Epithelial cell of umbilical artery (primary cell): Measurements from ENCODE around the gene NHP2. TPM values are rescaled to one million over a fixed set of nuclear protein-coding genes. Genes with fewer than 3 reads are reported as not detected.

ENCODE experiments used
- total RNA-seq: library from RNA; depleted of rRNA; stranded (reverse); fragments of >200 nt; gene quantifications from 2 replicates; pipeline ENCODE4 v1.2.3, GENCODE V29; 2014

The NHP2 gene
- total RNA-seq = 294 and 312 TPM in 2 replicates

DNA sequence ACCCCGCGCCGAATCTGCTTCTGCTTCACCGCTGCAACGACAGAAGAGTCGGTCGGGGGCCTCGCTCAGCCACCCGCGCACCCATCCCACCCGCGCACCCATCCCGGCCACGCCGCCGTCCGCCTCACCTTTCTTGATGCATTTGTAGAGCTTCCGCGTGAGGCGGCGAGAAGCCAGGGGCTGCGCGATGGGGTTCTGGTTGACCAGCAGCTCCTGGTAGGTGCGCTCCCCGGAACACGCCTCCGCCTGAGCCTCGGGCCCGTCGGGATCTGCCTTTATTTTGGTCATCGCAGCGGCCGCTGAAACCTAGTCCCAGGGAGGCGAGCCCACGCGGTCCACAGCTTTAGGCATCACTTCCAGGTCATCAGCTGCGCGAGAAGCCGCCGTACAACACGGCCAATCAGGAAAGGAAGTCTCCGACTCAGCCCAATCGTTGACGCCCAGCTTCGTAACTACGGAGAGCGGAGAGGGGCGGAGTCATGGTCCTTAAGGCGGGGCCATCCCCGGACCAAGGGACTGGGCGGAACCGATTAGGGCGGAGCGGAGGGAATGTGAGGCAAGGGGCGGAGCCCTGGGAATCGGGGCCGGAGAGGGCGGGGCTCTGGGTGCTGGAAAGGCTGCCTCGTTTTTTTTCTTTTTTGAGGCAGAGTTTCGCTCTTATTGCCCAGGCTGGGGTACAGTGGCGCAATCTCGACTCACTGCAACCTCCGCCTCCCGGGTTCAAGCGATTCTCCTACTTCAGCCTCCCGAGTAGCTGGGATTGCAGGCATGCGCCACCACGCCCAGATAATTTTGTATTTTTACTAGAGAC is at the start of gene NHP2:
NHP2 (minus strand) TSS at position 356 of the 811 bp plus-strand sequence; CDS start at position 288, 68 bp downstream.

GRCh38 chr5:178187014-178187413 is 33.3 kb upstream of the NHP2 start, which contains the start of gene GMCL2:
GMCL2 (minus strand) TSS chr5:178187371; CDS start chr5:178187299, 72 bp downstream.

DNA sequence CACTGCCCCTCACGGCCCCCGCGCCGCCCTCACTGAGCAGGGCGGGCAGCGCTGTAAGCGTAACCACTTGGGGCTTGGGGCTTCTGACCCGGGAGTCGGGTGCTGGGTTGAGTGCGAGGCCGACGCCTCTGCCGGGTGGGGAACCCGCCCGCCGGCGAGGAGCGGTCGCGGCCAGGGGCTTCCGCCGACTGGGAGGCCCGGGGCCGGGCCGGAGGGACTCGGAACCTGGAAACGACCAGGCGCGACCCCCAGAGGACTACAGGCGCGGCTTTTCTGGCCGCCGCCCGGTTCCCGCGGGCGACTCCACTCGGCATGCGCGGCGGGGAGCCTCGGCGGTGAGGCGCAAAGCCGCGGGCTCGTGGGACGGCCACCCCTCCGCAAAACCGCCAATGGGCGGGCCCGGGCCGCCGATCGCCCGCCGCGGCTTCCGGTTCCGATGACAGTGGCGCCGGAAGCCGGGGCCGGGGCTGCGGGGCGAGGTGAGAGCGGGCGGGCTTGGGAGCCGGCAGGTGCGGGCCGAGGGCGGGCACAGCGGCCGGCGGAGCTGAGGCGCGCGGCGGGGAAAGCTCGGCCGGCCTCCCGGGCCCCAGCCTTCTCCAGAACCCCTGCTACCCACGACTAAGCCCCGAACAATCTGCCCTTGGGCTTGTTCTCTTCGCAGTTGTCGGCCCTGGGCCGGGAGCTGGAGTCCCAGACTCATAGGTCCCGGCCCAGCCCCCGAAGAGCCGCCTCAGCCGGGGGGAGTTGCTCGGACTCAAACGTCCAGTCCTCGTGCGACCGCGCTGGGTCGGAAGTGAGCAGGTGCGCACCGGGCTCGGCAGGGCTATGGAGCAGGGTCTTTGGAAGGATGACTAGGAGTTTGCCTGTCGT is 22.9 kb downstream of the NHP2 start, which contains the start of gene RMND5B:
RMND5B (plus strand) TSS at position 439 of the 870 bp plus-strand sequence. CDS start 7,106 bp downstream, outside the sequence.

GRCh38 chr5:178113141-178113787 is 40.4 kb downstream of the NHP2 start, which contains the start of gene N4BP3:
N4BP3 (plus strand) TSS chr5:178113532; CDS start chr5:178119584, 6,052 bp downstream.

Other genes with a start within 250 kb of the NHP2 start
- gene PROP1, start 157.6 kb downstream of the NHP2 start, total RNA-seq = not detected in 2 replicates
- 28.1 and 30.2 TPM in 2 replicates for gene N4BP3, start 40.4 kb downstream of the NHP2 start, total RNA-seq
- gene RMND5B, start 22.9 kb downstream of the NHP2 start, total RNA-seq = 27.3 and 50.9 TPM in 2 replicates
- gene GMCL2, start 33.5 kb upstream of the NHP2 start, total RNA-seq = not detected in 2 replicates
- 82.5 and 116 TPM in 2 replicates for gene HNRNPAB, start 50.6 kb upstream of the NHP2 start, total RNA-seq
- 24.3 and 27.6 TPM in 2 replicates for gene PHYKPL, start 78.9 kb upstream of the NHP2 start, total RNA-seq